ENCODE data around the gene TBC1D5. TPM values are rescaled to one million over a fixed set of nuclear protein-coding genes. Genes with fewer than 3 reads are reported as not detected.

Gene TBC1D5
- total and polyA plus RNA-seq, 2 of the 8 experiments (the other 6 are each of a cell fraction or from before 2014, with no cell fraction given), result 11.0 to 22.9 TPM

GRCh38 chr3:17420668-17421067 lies 321.8 kb downstream of the TBC1D5 start:
- TF ChIP-seq SP1 (IDR thresholded peaks at IDR 0.05; ENCODE audit: low read depth, low read length), result no peak
- H4K20me1 ChIP-seq (replicated peaks in 1 of 2; ENCODE audit: control insufficient read depth in 1 of 2, insufficient read depth in 2 of 2, low read length in 2 of 2), result no peaks in the 10 kb centered on the region
- no peak overlapping the region for H4K8ac ChIP-seq (ENCODE audit: extremely low read depth, insufficient read depth, low read length)
- no peak overlapping the region for H2BK120ac ChIP-seq (replicated peaks; ENCODE audit: low read depth, low read length)
- H3K56ac ChIP-seq (replicated peaks; ENCODE audit: insufficient read length, low read depth, low read length), result no peak overlapping the region
- H3K4me1 ChIP-seq (replicated peaks in 1 of 4; ENCODE audit: control insufficient read depth in 3 of 4, insufficient read depth in 4 of 4, low read length in 3 of 4), result no peaks in the 10 kb centered on the region
- WGBS, 2 experiments (ENCODE audit: extremely low coverage in 1 of 2, insufficient coverage in 1 of 2, insufficient read length in 1 of 2, insufficient replicate concordance in 2 of 2, low coverage in 1 of 2, low lambda C conversion rate in 2 of 2, missing lambda C conversion rate in 1 of 2), result 95% methylated on average over 1 of the region's 1 CpG; no CpG with 5 or more reads in 1 of the 2 experiments
- FAIRE-seq (no peak), DNase-seq (ENCODE audit: low read depth in 1 of 2, low spot score in 2 of 2) (no peak)
- H3K79me1 ChIP-seq (ENCODE audit: low read depth, low read length), result no peaks in the 10 kb centered on the region
- H3K4me2 ChIP-seq (ENCODE audit: insufficient read depth in 1 of 2, low read depth in 2 of 2, low read length in 2 of 2), result no peak overlapping the region
- H3K79me2 ChIP-seq (ENCODE audit: control insufficient read depth in 1 of 2, insufficient read depth in 2 of 2, low read length in 2 of 2), result no peaks in the 10 kb centered on the region
- no peak overlapping the region for H3K4me3 ChIP-seq (ENCODE audit: extremely low read depth in 1 of 4, insufficient read depth in 2 of 4, low read depth in 3 of 4, low read length in 4 of 4)
- no peak overlapping the region for H4K5ac ChIP-seq (ENCODE audit: insufficient read length, low read depth, low read length)
- no peak overlapping the region for H3K18ac ChIP-seq (ENCODE audit: extremely low read depth, low read length)
- no peaks in the 10 kb centered on the region for H3K36me3 ChIP-seq (ENCODE audit: control insufficient read depth in 2 of 4, insufficient read depth in 4 of 4, low read length in 3 of 4)
- no peak overlapping the region for H3K9ac ChIP-seq (replicated peaks in 1 of 4; ENCODE audit: extremely low read depth in 1 of 4, low read depth in 3 of 4, low read length in 3 of 4)
- H3K27ac ChIP-seq (ENCODE audit: low read depth, low read length), result no peak overlapping the region
- H2BK20ac ChIP-seq (ENCODE audit: low read length), result no peak overlapping the region
- ChIA-PET POLR2A (ENCODE audit: partially characterized antibody) (no interaction called here), CTCF (ENCODE audit: partially characterized antibody) (interaction anchor here (0.9 to 1.9 kb wide), 2 partner anchors 9 to 225 kb away, joined by 3 read pairs; no protein-coding TSS in a partner anchor)
- no peak overlapping the region for H3K4ac ChIP-seq (replicated peaks; ENCODE audit: insufficient read length, low read depth, low read length)
- no peak overlapping the region for H2BK15ac ChIP-seq (ENCODE audit: low read length)
- H3K27me3 ChIP-seq (replicated peaks in 1 of 4; ENCODE audit: control insufficient read depth in 3 of 4, extremely low read depth in 1 of 4, insufficient read depth in 3 of 4, low read length in 3 of 4), result no peaks in the 10 kb centered on the region
- no peak overlapping the region for H2BK12ac ChIP-seq (ENCODE audit: low read depth, low read length)
- H2BK5ac ChIP-seq (ENCODE audit: low read depth, low read length), result no peak overlapping the region
- H4K91ac ChIP-seq (replicated peaks; ENCODE audit: insufficient read length, low read length), result no peak overlapping the region
- H2AK5ac ChIP-seq (ENCODE audit: low read depth, low read length), result no peak overlapping the region
- H3K23me2 ChIP-seq (ENCODE audit: low read depth, low read length), result no peaks in the 10 kb centered on the region; the same call in 1 of the 2 replicates
- no peak overlapping the region for H3K14ac ChIP-seq (ENCODE audit: insufficient read length)
- no peak overlapping the region for H2AFZ ChIP-seq (ENCODE audit: low read length)
- no peak overlapping the region for H3K23ac ChIP-seq (ENCODE audit: insufficient read length)
- H3K9me3 ChIP-seq (ENCODE audit: insufficient read depth in 2 of 2, low read depth in 1 of 2, low read length in 1 of 2), result no peaks in the 10 kb centered on the region
